NCI-H146 treated with DMSO at 0.1 percent for 48 hours (cell line): ENCODE measurements around the gene NR5A1.

Experiments
- DNase-seq: peaks from one replicate; lab custom pipeline; 2025; ENCODE audit not compliant: unreplicated experiment; lab: John Stamatoyannopoulos, UW

Gene NR5A1

GRCh38 chr9:124467410-124468060 is 39.7 kb downstream of the NR5A1 start:
- DNase-seq = no peak

DNA sequence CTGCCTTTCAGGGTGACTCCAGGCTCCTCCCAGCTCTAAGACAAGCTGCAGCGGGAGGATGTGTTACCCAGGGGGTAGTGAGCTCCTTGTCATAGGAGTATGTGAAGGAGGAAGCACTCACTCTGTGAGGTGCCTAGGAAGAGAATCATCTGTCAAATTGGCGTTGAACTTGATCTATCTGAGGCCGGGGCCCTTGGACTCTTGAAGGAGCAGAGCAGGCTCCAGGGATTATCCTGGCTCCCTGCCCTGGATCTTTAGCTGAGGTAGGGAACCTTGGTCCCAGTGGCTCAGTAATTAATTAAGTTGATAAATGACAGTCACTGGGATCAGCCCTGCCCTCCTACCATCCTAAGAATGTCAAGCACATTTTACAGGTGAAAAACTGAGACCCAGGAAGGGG is 41.5 kb downstream of the NR5A1 start:
- DNase-seq = no peak

DNA sequence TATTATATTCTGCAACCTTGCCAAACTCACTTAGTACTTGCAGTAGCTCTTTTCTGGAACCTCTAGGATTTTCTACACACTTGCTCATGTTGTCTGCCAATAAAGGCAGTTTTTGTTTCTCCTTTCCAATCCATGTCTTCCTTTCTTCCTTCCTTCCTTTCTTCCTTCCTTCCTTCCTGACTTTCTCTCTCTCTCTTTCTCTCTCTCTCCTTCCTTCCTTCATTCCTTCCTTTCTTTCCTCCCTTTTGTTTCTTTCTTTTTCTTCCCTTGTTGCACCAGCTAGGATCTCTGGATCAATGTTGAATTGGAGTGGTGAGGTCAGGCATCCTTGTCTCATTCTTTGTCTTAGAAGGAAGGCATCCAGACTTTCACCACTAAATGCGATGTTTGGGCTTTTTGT is 44.5 kb downstream of the NR5A1 start:
- no peak for DNase-seq

GRCh38 chr9:124458441-124458840 is 48.8 kb downstream of the NR5A1 start:
- DNase-seq = no peak

- no peak for DNase-seq
Observed at GRCh38 chr9:124457887-124458431, 49.2 kb downstream of the NR5A1 start.

DNA sequence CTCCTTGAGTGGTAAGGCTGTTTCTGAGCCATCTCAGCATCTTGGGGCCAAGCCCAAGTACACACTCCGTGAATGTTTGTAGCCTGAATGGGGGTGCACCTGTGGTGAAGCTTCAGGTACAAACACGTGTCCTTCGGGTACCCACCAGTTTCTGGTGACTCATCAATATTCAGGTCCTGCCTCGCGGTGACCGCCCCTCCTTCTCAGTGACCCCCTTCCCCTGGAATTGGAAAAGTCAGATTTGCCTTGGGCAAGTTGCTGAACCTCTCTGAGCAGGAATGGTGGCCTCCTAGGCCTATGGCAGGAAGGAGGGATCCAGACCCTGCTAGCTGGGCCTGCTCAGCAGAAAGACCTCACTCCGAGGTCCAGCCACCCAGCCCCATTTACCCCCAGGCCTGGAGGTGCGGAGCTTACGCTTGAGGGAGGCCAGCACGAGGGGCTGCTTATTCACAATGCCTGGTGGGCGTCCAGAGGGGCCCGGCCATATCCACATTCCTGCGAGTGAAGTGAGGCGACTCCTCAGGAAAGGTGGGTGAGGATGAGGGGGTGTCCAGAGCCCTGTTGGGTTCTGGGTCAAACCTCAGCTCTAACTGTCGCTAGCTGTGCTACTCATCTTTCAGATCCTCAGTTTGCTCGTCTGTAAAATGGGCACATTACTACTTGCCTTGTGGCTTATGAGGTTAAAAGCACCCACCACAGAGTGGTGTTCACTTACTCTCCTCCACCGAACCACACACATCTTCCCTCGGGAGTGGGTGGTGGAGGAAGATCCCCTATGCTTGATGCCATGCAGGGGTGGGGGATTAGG is 49.9 kb downstream of the NR5A1 start:
- DNase-seq = no peak

DNA sequence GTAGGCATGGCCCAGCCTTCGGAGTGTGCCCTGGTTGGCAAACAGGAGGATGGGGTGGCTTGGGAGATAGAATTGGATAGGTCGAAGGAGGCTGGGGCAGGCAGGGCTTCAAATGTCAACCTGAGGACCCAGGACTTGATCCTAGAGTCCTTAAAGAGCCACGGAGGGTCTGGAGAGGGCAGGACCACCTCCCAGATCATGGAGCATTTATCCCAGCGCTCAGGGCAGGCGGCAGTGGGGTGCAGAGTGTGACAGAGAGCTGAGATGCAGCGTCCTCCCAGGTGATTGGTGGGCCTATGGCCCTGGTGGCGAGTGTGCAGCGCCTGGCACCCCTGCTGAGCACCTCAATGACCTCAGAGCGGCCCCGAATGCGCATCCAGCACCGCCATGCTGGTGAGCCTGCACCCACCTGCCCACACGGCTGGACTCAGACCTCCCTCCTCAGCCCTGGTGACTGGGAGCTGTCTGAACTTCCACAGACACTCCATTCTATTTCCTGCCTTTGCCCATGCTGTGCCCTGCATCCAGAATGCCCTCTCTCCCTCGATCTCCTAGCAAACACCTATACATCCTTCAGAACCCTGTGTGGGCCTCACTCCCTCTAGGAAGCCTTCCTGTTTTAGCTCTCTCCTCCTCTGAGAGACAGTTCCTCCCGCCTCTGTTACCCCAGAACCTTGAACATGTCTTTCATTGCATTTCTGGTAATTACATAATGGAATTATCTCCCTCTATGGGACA is 50.7 kb downstream of the NR5A1 start:
- no peak for DNase-seq

GRCh38 chr9:124455820-124456219 is 51.4 kb downstream of the NR5A1 start:
- DNase-seq = no peak

- DNase-seq = no peak
Observed at GRCh38 chr9:124454791-124455443, 52.3 kb downstream of the NR5A1 start.

DNA sequence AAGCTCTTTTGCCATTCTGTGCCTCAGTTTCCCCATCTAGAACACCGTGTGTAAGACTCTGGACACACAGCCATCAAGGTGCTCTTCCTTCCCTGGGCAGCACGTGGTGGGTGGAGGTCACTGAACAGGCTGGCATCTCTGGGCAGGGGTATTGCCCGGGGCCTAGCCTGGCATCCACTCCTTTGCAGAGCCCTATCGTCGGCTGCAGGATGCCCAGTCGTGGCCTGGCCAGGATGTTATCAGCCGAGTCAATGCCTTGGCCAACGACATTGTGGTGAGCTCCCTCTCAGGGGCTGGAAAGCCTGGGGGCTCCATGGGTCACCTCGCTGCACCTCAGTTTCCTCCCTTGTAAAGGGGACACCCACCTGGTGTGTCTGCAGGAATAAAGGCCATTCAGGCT is 52.9 kb downstream of the NR5A1 start:
- no peak for DNase-seq

- DNase-seq = no peak
Observed at GRCh38 chr9:124453586-124454191, 53.5 kb downstream of the NR5A1 start.

- DNase-seq = no peak
Observed at GRCh38 chr9:124452841-124453585, 54.2 kb downstream of the NR5A1 start.

GRCh38 chr9:124452326-124452725 is 54.9 kb downstream of the NR5A1 start:
- no peak for DNase-seq

DNA sequence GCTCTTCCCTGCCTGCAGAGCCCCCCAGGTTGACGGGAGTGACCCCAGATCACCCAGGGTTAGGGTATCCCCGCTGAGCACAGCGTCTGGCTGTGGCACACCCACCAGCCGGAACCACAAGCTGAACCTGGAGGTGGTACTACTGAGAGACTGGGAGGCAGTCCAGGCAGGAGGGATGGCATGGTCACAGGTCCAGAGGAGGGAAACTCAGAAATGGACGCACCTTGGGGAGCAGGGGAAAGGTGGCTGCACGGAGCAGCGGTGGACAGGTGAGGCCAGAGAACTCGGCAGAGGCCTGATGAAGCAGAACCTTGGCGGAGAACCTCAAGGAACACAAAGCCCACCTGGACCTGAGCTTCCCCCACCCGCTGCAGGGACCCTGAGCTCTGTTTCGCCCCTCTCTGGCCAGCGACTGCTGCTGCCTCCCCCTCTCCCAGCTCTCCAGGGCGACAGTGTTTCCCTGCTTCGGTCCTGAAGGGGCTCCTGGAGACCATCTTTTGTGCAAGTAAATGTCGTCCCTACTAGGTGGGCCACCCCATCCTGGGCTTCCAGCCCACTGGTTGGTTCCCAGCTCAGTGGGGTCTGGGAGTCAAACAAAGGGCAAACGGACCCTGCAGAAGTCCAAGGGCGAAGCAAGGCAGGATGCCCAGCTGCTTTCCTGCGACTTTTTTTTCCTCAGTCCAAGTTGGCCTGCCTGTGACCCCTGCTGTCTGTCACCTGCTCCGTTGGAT is 56.1 kb downstream of the NR5A1 start:
- DNase-seq = no peak

GRCh38 chr9:124450241-124450924 is 56.8 kb downstream of the NR5A1 start, which contains the start of gene ADGRD2:
Gene ADGRD2, plus strand, starts transcription at chr9:124450451. Its CDS starts 1,216 bp downstream, at chr9:124451667.
- DNase-seq = peak; percentile 31

- no peak for DNase-seq
Observed at GRCh38 chr9:124449381-124450151, 57.6 kb downstream of the NR5A1 start.

GRCh38 chr9:124448019-124448418 is 59.2 kb downstream of the NR5A1 start:
- no peak for DNase-seq

DNA sequence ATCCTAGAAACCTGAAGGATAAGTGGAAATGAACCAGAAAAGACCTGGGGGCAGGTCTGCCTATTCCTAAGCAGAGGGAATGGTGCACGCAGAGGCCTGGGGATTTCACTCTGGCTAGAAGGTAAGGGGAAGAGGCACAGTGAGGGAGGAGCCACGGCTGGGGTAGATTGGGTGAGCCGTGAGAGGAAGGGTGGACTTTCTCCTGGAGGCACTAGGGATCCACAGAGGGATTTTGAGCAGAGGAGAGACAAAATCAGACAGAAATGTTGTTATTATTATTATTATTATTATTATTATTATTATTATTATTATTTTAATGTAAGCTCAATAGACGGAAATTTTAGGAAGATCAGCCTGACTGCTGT is 59.9 kb downstream of the NR5A1 start:
- no peak for DNase-seq
